Measurements from ENCODE around the gene RNF225.

DNA sequence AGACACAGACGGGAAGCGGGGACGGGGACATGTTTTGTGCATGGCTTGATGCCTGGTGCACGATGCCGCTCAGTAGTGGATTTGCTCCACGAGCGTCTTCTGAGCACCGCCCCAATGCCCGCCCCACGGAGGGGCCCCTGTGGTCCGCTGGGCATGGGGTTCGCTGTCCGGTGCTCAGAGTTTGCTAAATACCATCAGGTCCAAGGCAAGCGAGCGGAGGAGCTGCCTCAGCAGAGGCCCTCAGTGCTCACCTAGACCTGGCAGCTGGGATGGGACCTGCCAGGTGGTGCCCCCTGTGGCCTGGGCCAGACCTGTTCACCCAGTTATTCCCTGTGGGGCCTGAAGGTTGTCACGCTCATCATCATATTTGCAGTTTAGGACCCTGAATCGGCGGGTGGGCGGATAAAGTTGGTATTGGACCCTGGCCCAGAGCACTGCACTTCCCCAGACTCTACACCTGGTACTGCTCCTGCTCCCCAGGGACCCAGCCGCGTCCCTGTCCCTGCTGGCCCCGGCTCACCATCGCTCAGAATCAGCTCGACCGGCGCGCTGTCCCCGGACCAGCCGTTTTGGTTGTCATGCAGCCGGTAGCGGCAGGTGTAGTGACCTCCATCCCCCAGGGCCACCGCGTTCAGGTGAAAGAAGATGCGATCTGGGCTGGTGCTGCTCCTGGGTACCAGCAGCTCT lies 44.4 kb upstream of the RNF225 start:
- TF ChIP-seq GTF3A (CRISPR knock-in tag; conservative IDR thresholded peaks at IDR 0.05) (no peak), POLR2A (IDR thresholded peaks at IDR 0.05; ENCODE audit: insufficient read depth in 1 of 2, low read depth in 2 of 2, low read length in 2 of 2) (no peak), SETDB1 (CRISPR knock-in tag; IDR thresholded peaks at IDR 0.05; ENCODE audit: borderline replicate concordance) (no peak), GABPA (IDR thresholded peaks at IDR 0.05; ENCODE audit: low read depth, low read length) (no peak), GABPA (CRISPR knock-in tag; IDR thresholded peaks at IDR 0.05; ENCODE audit: low read depth) (no peak), ZNF260 (CRISPR knock-in tag; IDR thresholded peaks at IDR 0.05; ENCODE audit: borderline replicate concordance, low read depth) (no peak), KLF11 (CRISPR knock-in tag; IDR thresholded peaks at IDR 0.05) (no peak), ADNP (CRISPR knock-in tag; IDR thresholded peaks at IDR 0.05) (no peak), SMC3 (IDR thresholded peaks at IDR 0.05; ENCODE audit: low read length) (no peak)
- TF ChIP-seq, protein P1, sequence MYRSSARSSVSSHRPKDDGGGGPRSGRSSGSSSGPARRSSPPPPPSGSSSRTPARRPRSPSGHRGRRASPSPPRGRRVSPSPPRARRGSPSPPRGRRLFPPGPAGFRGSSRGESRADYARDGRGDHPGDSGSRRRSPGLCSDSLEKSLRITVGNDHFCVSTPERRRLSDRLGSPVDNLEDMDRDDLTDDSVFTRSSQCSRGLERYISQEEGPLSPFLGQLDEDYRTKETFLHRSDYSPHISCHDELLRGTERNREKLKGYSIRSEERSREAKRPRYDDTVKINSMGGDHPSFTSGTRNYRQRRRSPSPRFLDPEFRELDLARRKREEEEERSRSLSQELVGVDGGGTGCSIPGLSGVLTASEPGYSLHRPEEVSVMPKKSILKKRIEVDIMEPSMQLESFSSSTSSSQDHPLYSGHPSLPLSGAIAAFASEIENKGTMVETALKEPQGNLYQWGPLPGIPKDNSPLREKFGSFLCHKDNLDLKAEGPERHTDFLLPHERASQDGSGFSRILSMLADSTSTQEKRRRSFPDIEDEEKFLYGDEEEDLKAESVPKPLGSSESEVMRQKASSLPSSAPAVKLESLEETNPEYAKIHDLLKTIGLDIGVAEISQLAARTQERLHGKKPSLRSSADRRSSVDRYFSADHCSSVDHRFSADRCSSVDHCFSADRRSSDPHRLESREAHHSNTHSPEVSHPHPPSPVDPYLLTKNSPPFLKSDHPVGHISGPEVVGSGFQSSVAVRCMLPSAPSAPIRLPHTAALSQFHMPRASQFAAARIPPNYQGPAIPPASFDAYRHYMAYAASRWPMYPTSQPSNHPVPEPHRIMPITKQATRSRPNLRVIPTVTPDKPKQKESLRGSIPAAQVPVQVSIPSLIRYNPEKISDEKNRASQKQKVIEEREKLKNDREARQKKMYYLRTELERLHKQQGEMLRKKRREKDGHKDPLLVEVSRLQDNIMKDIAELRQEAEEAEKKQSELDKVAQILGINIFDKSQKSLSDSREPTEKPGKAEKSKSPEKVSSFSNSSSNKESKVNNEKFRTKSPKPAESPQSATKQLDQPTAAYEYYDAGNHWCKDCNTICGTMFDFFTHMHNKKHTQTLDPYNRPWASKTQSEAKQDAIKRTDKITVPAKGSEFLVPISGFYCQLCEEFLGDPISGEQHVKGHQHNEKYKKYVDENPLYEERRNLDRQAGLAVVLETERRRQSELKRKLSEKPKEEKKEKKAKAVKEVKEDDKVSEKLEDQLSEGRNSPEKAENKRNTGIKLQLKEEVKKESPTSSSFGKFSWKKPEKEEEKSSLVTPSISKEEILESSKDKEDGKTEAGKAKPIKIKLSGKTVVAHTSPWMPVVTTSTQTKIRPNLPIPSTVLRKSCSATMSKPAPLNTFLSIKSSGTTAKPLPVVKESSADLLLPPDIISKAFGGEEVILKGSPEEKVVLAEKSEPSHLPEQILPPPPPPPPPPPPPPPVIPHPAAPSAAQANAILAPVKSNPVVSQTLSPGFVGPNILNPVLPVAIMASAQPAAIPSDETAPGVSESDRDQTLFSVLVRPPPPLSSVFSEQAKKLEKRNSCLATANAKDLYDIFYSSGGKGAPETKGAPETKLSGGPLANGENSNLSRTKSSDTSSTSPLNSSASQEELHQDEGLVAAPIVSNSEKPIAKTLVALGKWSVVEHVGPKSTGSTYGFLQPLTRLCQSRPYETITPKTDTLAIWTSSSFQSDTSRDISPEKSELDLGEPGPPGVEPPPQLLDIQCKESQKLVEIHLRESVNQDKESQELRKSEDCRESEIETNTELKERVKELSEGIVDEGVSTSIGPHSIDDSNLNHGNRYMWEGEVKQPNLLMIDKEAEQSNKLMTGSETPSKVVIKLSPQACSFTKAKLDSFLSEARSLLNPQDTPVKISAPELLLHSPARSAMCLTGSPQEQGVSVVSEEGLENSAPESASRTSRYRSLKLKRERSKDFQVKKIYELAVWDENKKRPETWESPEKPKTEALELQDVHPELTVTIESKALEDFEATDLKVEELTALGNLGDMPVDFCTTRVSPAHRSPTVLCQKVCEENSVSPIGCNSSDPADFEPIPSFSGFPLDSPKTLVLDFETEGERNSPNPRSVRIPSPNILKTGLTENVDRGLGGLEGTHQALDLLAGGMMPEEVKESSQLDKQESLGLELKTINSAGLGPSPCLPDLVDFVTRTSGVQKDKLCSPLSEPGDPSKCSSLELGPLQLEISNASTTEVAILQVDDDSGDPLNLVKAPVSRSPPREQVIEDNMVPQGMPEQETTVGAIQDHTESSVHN (CRISPR knock-in tag; IDR thresholded peaks at IDR 0.05) = no peak
- TF ChIP-seq, protein P2, sequence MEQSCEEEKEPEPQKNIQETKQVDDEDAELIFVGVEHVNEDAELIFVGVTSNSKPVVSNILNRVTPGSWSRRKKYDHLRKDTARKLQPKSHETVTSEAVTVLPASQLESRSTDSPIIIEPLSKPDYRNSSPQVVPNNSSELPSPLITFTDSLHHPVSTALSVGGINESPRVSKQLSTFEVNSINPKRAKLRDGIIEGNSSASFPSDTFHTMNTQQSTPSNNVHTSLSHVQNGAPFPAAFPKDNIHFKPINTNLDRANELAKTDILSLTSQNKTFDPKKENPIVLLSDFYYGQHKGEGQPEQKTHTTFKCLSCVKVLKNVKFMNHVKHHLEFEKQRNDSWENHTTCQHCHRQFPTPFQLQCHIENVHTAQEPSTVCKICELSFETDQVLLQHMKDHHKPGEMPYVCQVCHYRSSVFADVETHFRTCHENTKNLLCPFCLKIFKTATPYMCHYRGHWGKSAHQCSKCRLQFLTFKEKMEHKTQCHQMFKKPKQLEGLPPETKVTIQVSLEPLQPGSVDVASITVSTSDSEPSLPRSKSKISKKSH (CRISPR knock-in tag; IDR thresholded peaks at IDR 0.05; ENCODE audit: borderline replicate concordance) = no peak
- TF ChIP-seq, protein P3, sequence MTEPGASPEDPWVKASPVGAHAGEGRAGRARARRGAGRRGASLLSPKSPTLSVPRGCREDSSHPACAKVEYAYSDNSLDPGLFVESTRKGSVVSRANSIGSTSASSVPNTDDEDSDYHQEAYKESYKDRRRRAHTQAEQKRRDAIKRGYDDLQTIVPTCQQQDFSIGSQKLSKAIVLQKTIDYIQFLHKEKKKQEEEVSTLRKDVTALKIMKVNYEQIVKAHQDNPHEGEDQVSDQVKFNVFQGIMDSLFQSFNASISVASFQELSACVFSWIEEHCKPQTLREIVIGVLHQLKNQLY (CRISPR knock-in tag; IDR thresholded peaks at IDR 0.05) = no peak
- TF ChIP-seq, protein P4, sequence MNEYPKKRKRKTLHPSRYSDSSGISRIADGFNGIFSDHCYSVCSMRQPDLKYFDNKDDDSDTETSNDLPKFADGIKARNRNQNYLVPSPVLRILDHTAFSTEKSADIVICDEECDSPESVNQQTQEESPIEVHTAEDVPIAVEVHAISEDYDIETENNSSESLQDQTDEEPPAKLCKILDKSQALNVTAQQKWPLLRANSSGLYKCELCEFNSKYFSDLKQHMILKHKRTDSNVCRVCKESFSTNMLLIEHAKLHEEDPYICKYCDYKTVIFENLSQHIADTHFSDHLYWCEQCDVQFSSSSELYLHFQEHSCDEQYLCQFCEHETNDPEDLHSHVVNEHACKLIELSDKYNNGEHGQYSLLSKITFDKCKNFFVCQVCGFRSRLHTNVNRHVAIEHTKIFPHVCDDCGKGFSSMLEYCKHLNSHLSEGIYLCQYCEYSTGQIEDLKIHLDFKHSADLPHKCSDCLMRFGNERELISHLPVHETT (CRISPR knock-in tag; conservative IDR thresholded peaks at IDR 0.05) = no peak
- TF ChIP-seq, protein P5, sequence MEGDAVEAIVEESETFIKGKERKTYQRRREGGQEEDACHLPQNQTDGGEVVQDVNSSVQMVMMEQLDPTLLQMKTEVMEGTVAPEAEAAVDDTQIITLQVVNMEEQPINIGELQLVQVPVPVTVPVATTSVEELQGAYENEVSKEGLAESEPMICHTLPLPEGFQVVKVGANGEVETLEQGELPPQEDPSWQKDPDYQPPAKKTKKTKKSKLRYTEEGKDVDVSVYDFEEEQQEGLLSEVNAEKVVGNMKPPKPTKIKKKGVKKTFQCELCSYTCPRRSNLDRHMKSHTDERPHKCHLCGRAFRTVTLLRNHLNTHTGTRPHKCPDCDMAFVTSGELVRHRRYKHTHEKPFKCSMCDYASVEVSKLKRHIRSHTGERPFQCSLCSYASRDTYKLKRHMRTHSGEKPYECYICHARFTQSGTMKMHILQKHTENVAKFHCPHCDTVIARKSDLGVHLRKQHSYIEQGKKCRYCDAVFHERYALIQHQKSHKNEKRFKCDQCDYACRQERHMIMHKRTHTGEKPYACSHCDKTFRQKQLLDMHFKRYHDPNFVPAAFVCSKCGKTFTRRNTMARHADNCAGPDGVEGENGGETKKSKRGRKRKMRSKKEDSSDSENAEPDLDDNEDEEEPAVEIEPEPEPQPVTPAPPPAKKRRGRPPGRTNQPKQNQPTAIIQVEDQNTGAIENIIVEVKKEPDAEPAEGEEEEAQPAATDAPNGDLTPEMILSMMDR (CRISPR knock-in tag; IDR thresholded peaks at IDR 0.05) = no peak
